Raji (cell line): ENCODE measurements around the gene CHD8.

Source experiments
- POLR2A ChIP-seq: IDR thresholded peaks from 2 replicates; pipeline ENCODE4 v1.6.1; 2011; ENCODE audit warnings: low read depth, low read length, control low read depth; ENCODE audit not compliant: insufficient read depth

Gene CHD8

DNA sequence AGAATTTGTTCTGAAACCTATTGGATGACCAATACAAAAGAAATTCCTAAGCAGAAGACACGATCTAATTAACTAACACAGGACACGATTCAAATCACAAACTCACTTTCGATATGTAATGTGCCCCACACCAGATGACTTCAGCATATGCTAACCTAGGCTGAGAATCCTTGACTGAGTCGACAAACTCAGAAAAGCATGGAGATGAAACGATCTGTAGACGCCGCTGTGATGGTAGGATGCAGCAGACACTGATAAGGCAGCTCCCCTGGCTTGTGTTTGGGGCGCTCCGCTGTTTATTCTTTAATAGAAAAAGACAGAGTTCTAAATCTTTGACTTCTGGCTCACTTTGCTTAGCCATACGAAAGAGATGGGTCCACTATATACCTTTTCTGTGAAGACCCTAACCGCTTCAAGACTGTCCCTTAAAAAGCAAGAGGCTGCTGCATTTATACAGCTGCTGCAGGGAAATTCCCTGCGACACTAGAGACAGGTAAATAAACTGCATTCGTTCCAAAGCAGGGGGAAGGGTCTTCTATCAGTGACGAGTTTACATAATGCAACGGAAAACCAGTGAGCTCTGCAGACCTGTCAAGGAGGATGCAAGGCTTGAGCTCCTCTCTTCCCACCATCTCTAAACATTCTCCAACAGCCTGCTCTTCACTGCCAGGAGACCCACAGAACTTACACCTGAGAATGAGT is 929 bp downstream of the CHD8 start:
- TF ChIP-seq POLR2A: no peak

DNA sequence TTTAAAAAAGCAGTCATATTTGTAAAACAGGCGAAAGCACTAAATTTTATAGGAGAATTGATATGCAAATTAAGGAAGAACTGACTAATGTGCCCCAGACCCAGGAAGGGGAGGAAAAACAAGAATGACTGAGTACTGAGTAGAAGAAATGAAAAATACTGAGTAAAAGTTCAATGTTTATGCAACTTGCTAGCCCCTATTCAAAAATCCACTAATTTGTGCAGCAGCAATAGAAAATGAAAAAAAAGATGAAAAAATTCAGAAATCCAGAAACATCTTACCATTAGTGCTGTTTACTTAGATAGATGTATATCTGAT is 6.1 kb downstream of the CHD8 start:
- TF ChIP-seq POLR2A: no peak

DNA sequence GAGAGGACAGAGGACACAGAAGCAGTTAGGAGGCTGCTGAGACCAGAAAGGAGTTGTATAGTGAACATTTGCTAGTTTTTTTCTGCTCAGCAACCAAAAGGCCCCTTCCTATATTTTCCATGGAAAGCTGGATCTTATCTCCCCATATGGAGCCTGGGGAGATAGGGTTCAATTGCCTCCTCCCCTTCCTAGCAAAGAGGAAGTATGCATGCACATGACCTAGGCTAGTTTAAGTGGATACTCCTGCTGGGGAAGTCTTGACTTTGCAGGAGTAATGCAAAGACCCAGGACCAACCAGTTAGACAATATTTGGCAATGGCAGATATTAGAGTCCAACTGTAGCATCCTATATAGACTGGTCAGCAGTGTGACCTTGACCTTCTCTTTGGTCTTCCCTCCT is 15.1 kb downstream of the CHD8 start:
- TF ChIP-seq POLR2A: no peak

DNA sequence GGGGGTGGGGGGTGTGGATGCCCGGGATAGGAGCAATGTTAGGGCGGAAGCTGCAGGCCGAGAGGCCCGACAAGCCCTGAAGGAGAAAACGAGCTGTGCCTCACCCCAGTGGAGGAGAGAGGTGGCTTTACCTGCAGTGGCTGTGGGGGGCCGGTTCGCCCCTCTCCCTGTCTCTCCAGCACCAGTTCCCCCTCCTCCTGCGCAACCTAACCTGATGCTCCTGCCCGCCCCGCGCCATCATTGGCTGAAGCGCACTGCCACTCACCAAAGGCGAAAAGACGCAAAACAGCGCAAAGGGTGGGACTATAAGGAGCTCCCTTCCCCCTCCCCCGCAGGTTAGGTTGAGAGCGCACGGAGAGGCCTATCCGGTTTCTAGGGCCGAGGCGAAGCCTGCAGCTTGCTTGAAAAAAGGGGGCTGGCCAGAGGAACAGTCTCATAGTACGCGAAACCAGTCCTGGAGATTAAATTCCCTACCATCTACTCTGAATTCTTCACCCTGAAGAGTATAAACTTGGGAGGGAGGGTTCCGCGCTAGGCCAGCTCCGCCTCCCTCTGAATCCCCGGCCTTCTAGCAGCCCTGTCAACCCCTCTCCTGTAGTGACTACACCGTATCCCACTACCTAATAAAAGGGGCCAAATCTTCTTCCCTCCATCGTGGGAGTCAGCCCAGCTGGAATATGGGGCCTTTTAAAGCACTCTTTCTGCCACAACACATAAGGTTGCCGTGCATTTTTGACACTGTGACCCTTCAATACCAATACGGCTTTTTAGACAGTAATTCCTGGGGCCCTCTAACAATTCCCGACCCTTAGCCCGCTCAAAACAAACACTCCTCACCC is 18.6 kb downstream of the CHD8 start:
- TF ChIP-seq POLR2A: peak; percentile 82

DNA sequence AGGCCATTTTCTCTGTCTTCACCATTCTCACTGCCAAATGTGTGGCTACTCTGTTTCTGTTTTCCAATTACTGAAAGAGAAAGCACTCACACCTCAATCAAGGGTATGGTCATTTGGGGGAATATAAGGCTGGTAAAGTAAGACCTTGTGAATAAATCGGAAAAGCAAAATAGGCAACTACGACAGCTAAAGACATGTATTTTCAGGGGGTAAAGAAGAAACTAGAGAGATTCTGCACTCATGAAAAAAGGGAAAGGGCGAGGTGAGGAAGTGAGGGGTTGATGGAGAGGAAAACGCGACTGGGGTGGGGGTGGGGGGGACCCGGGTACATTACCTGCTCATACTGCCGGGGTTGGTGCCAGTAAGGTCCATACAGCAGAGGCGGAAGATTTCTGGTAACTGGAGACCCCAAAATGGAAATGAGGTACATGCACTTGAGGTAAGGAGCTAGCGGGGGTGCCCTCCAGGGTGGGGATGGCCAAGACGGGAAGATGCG is 19.3 kb downstream of the CHD8 start:
- no peak for TF ChIP-seq POLR2A

GRCh38 chr14:21431126-21431525 is 24.8 kb downstream of the CHD8 start:
- no peak for TF ChIP-seq POLR2A

GRCh38 chr14:21428930-21429329 is 27.0 kb downstream of the CHD8 start:
- TF ChIP-seq POLR2A: no peak

DNA sequence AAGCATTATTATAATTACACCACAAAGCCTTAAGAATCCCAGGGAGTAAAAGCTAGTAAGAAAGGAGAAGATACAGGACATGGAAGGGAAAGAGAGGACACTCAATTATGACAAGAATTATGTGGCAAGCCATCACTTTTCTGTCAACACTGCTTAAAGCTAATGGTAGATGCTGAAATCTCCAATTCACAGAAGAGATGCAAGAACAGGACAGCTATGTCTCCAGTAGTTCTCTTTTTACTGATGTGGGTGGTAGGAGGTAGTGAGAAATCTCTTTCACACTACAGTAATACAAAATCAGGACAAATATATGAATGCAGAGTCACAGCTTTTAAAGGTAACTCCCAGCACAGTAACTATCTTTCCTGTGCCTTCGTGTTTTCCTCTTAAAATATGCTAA is 29.2 kb downstream of the CHD8 start:
- TF ChIP-seq POLR2A: no peak

GRCh38 chr14:21419528-21419927 is 36.4 kb downstream of the CHD8 start:
- no peak for TF ChIP-seq POLR2A

GRCh38 chr14:21415329-21415728 is 40.6 kb downstream of the CHD8 start:
- TF ChIP-seq POLR2A: no peak

DNA sequence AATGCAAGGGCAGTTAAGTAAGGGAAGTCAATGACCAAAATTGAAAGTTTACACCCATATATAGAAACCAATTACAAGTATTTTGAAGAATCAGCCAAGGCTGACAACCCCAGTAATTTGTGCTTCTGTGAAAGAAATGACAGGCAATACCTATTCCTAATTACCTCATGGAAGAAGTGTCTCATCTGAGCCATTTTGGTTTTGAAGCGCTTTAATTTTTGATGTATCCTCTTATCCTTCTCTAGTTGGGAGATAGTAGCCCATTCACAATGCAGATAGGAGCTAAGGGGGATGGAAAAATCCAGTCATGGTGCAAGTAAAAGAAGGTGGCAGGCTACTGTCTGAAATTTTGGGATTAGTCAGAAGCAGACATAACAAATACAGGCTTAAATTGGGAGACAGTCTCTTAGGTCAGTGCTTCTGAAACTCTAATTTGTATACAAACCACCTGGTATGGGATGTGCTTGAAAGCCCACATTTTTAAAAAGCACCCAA is 41.7 kb downstream of the CHD8 start:
- no peak for TF ChIP-seq POLR2A

- TF ChIP-seq POLR2A: no peak
These were observed 47.8 kb downstream of the CHD8 start for GRCh38 chr14:21408147-21408546.

GRCh38 chr14:21406213-21406612 is 49.7 kb downstream of the CHD8 start:
- TF ChIP-seq POLR2A: no peak

GRCh38 chr14:21405097-21405496 is 50.8 kb downstream of the CHD8 start:
- no peak for TF ChIP-seq POLR2A

DNA sequence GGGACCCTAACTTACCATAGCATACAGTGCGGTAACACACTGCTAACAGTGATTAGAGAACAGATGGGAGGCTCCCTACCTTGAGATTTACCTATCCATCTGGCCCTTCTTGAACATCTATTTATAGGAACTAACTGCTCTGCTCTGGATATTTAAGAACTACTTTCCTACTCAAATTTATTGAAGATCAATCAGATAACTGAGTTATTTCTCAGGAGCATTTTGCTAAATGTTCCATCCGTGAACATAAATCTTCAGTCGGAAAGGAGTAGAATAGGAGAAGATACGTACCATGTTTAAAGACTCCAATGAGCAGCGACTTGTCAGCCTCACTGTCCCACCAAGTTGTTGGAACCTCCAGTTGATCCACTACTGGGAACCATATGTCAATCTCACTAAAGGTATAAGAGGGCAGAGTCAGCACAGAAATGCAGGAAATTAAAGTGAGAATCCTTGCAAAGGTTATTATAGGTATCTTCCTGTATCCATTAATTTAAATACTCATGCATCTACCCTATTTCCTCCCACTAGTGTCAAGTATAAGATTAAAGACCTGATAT is 56.5 kb downstream of the CHD8 start:
- TF ChIP-seq POLR2A: no peak

GRCh38 chr14:21398901-21399300 is 57.0 kb downstream of the CHD8 start:
- no peak for TF ChIP-seq POLR2A
